HL-60 (cell line): ENCODE results near the gene PLVAP.

Experiments
- DNase-seq, 2 experiments: peaks; one replicate each; pipeline ENCODE4 v3.0.0-alpha.2; 2010 to 2020; ENCODE audit warnings: low read depth in 1 of 2, low spot score in 1 of 2
- H3K27ac ChIP-seq: fragments of 250-450 bp; sonication (Bioruptor Pico); replicated peaks from 2 replicates; pipeline ENCODE4 v1.5.1; 2020; ENCODE audit warnings: mild to moderate bottlenecking, moderate library complexity
- H3K27me3 ChIP-seq: fragments of 250-450 bp; sonication (Bioruptor Pico); 2 replicates; pipeline ENCODE4 v1.5.1; 2021; ENCODE audit warnings: mild to moderate bottlenecking, moderate library complexity; ENCODE audit not compliant: insufficient read depth, poor library complexity, severe bottlenecking
- H3K4me3 ChIP-seq: replicated peaks from 2 replicates; pipeline ENCODE4 v1.5.1; 2011; ENCODE audit warnings: mild to moderate bottlenecking, control low read depth, low read length; ENCODE audit not compliant: insufficient read depth
- GABPA ChIP-seq: IDR thresholded peaks from 2 replicates; pipeline ENCODE4 v1.6.1; 2012; ENCODE audit warnings: low read depth
- POLR2AphosphoS5 ChIP-seq: IDR thresholded peaks from 2 replicates; pipeline ENCODE4 v1.6.1; 2012; ENCODE audit warnings: low read depth
- REST ChIP-seq: IDR thresholded peaks from 2 replicates; pipeline ENCODE4 v1.6.1; 2012; ENCODE audit warnings: low read depth; ENCODE audit not compliant: insufficient replicate concordance
- SPI1 ChIP-seq: IDR thresholded peaks from 2 replicates; pipeline ENCODE4 v1.6.1; 2012; ENCODE audit warnings: low read depth, mild to moderate bottlenecking, borderline replicate concordance
- TF ChIP-seq, protein P1 (sequence below): IDR thresholded peaks from one replicate; pipeline ENCODE4 v1.5.1; 2011; ENCODE audit warnings: low read length, control low read depth, inconsistent platforms; ENCODE audit not compliant: insufficient read depth

PLVAP gene

GRCh38 chr19:17358395-17358794 is 18.7 kb downstream of the PLVAP start:
- no peak for DNase-seq
- H3K27me3 ChIP-seq, result no peaks in the 10 kb centered on the region
- H3K27ac ChIP-seq, result no peak overlapping the region
- TF ChIP-seq POLR2AphosphoS5, result no peak
- TF ChIP-seq SPI1, result no peak
- no peak for TF ChIP-seq GABPA
- TF ChIP-seq, protein P1, sequence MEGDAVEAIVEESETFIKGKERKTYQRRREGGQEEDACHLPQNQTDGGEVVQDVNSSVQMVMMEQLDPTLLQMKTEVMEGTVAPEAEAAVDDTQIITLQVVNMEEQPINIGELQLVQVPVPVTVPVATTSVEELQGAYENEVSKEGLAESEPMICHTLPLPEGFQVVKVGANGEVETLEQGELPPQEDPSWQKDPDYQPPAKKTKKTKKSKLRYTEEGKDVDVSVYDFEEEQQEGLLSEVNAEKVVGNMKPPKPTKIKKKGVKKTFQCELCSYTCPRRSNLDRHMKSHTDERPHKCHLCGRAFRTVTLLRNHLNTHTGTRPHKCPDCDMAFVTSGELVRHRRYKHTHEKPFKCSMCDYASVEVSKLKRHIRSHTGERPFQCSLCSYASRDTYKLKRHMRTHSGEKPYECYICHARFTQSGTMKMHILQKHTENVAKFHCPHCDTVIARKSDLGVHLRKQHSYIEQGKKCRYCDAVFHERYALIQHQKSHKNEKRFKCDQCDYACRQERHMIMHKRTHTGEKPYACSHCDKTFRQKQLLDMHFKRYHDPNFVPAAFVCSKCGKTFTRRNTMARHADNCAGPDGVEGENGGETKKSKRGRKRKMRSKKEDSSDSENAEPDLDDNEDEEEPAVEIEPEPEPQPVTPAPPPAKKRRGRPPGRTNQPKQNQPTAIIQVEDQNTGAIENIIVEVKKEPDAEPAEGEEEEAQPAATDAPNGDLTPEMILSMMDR, result no peak
- TF ChIP-seq REST, result no peak
- no peak overlapping the region for H3K4me3 ChIP-seq

GRCh38 chr19:17357724-17358123 is 19.4 kb downstream of the PLVAP start:
- TF ChIP-seq SPI1, result no peak
- no peak for TF ChIP-seq REST
- TF ChIP-seq, protein P1, result no peak
- no peak for TF ChIP-seq GABPA
- no peak for TF ChIP-seq POLR2AphosphoS5
- DNase-seq, result no peak
- Histone ChIP-seq H3K4me3 (no peak overlapping the region), H3K27ac (no peak overlapping the region), H3K27me3 (no peaks in the 10 kb centered on the region)

GRCh38 chr19:17357078-17357666 is 20.0 kb downstream of the PLVAP start:
- no peaks in the 10 kb centered on the region for H3K27me3 ChIP-seq
- no peak overlapping the region for H3K27ac ChIP-seq
- H3K4me3 ChIP-seq, result no peak overlapping the region
- TF ChIP-seq, protein P1, result no peak
- no peak for TF ChIP-seq SPI1
- no peak for TF ChIP-seq REST
- no peak for TF ChIP-seq GABPA
- no peak for TF ChIP-seq POLR2AphosphoS5
- peak in 1 of 2 experiments; percentile 12 for DNase-seq
